SK-N-MC (cell line): ENCODE measurements around the gene TTC28.

Experiments used
- DNase-seq: peaks from one replicate; pipeline ENCODE4 v3.0.0-alpha.2; 2011; ENCODE audit warnings: low read depth, low spot score
- H3K27ac ChIP-seq: fragments of 200-600 bp; sonication (generic); 2 replicates; pipeline ENCODE4 v1.5.1; 2016; ENCODE audit warnings: mixed run types
- H3K36me3 ChIP-seq: fragments of 200-600 bp; sonication (generic); 2 replicates; pipeline ENCODE4 v1.6.1; 2017; ENCODE audit warnings: antibody characterized with exemption, low read length, mixed read lengths; ENCODE audit not compliant: insufficient read depth
- H3K4me3 ChIP-seq: fragments of 200-600 bp; sonication (generic); 2 replicates; pipeline ENCODE4 v1.5.1; 2016
- H3K9ac ChIP-seq: fragments of 200-600 bp; sonication (generic); 2 replicates; pipeline ENCODE4 v1.8.0; 2017; ENCODE audit warnings: mixed run types, mixed read lengths; ENCODE audit not compliant: insufficient read length
- H3K9me3 ChIP-seq: fragments of 200-600 bp; sonication (generic); 2 replicates; pipeline ENCODE4 v1.6.1; 2017; ENCODE audit warnings: low read depth, mild to moderate bottlenecking, antibody characterized with exemption, low read length, moderate library complexity, mixed read lengths
- EZH2 ChIP-seq: fragments of 200-600 bp; sonication (generic); IDR thresholded peaks from one replicate; pipeline ENCODE4 v1.6.1; 2017; ENCODE audit warnings: antibody characterized with exemption
- FOXP2 ChIP-seq: optimal IDR thresholded peaks from 2 replicates; pipeline ENCODE3; 2011; ENCODE audit warnings: mild to moderate bottlenecking, moderate library complexity; ENCODE audit not compliant: insufficient read depth; ENCODE audit errors: extremely low read length, control extremely low read depth
- POLR2AphosphoS5 ChIP-seq: IDR thresholded peaks from 2 replicates; pipeline ENCODE4 v1.6.1; 2012; ENCODE audit warnings: mild to moderate bottlenecking, low read depth, low read length, borderline replicate concordance

TTC28 gene

GRCh38 chr22:27985323-27986275 lies 694.0 kb downstream of the TTC28 start:
- Histone ChIP-seq H3K9ac (no peak overlapping the region), H3K36me3 (peaks cover 26% of the 10 kb centered on the region; the same call in 1 of the 2 replicates), H3K4me3 (no peak overlapping the region), H3K27ac (no peak overlapping the region), H3K9me3 (no peaks in the 10 kb centered on the region)
- TF ChIP-seq FOXP2 (no peak), POLR2AphosphoS5 (no peak), EZH2 (no peak)
- no peak for DNase-seq

GRCh38 chr22:27984723-27985122 lies 694.9 kb downstream of the TTC28 start:
- no peak for DNase-seq
- TF ChIP-seq POLR2AphosphoS5 = no peak
- peaks cover 26% of the 10 kb centered on the region; the same call in 1 of the 2 replicates for H3K36me3 ChIP-seq
- no peaks in the 10 kb centered on the region for H3K9me3 ChIP-seq
- H3K27ac ChIP-seq = no peak overlapping the region
- H3K4me3 ChIP-seq = no peak overlapping the region
- H3K9ac ChIP-seq = no peak overlapping the region

GRCh38 chr22:27984001-27984695 lies 695.5 kb downstream of the TTC28 start:
- H3K9ac ChIP-seq = no peak overlapping the region
- H3K27ac ChIP-seq = no peak overlapping the region
- TF ChIP-seq POLR2AphosphoS5 = no peak
- TF ChIP-seq FOXP2 = no peak
- no peak for TF ChIP-seq EZH2
- no peak for DNase-seq
- peaks cover 26% of the 10 kb centered on the region; the same call in 1 of the 2 replicates for H3K36me3 ChIP-seq
- no peak overlapping the region for H3K4me3 ChIP-seq
- no peaks in the 10 kb centered on the region for H3K9me3 ChIP-seq

GRCh38 chr22:27983361-27983791 lies 696.3 kb downstream of the TTC28 start:
- Histone ChIP-seq H3K9me3 (no peaks in the 10 kb centered on the region), H3K27ac (no peak overlapping the region), H3K9ac (no peak overlapping the region), H3K36me3 (peaks cover 26% of the 10 kb centered on the region; the same call in 1 of the 2 replicates), H3K4me3 (no peak overlapping the region)
- no peak for DNase-seq
- TF ChIP-seq FOXP2 = no peak
- no peak for TF ChIP-seq POLR2AphosphoS5

GRCh38 chr22:27982630-27983180 lies 696.9 kb downstream of the TTC28 start:
- Histone ChIP-seq H3K9me3 (no peaks in the 10 kb centered on the region), H3K36me3 (peaks cover 26% of the 10 kb centered on the region; the same call in 1 of the 2 replicates), H3K4me3 (no peak overlapping the region), H3K9ac (no peak overlapping the region), H3K27ac (no peak overlapping the region)
- TF ChIP-seq EZH2 (no peak), FOXP2 (no peak), POLR2AphosphoS5 (no peak)
- no peak for DNase-seq

GRCh38 chr22:27982106-27982505 lies 697.5 kb downstream of the TTC28 start:
- H3K4me3 ChIP-seq = no peak overlapping the region
- DNase-seq = no peak
- peaks cover 26% of the 10 kb centered on the region; the same call in 1 of the 2 replicates for H3K36me3 ChIP-seq
- H3K27ac ChIP-seq = no peak overlapping the region
- no peak for TF ChIP-seq EZH2
- TF ChIP-seq FOXP2 = no peak
- no peak for TF ChIP-seq POLR2AphosphoS5
- H3K9me3 ChIP-seq = no peaks in the 10 kb centered on the region
- H3K9ac ChIP-seq = no peak overlapping the region

- H3K27ac ChIP-seq = no peak overlapping the region
- H3K36me3 ChIP-seq = peaks cover 19% of the 10 kb centered on the region; the same call in 1 of the 2 replicates
- DNase-seq = no peak
- no peak overlapping the region for H3K4me3 ChIP-seq
- TF ChIP-seq FOXP2 (no peak), POLR2AphosphoS5 (no peak), EZH2 (no peak)
- no peaks in the 10 kb centered on the region for H3K9me3 ChIP-seq
- no peak overlapping the region for H3K9ac ChIP-seq
These were observed 699.1 kb downstream of the TTC28 start for GRCh38 chr22:27980424-27981148.
